GM23338 (cell line): ENCODE measurements around the gene FAM83F. TPM values are rescaled to one million over a fixed set of nuclear protein-coding genes. Genes with fewer than 3 reads are reported as not detected.

Experiments used
- ATAC-seq: fragments of 200-7000 bp; cut with Tn5 transposase; 3 replicates; pipeline ENCODE4 v1.9.1; 2020
- DNase-seq: peaks from one replicate; pipeline ENCODE4 v3.0.0-alpha.2; 2015; ENCODE audit warnings: low spot score
- H2AFZ ChIP-seq: fragments of 200-600 bp; sonication (generic); 2 replicates; pipeline ENCODE4 v1.8.0; 2016; ENCODE audit warnings: antibody characterized with exemption, mild to moderate bottlenecking, moderate library complexity
- H3F3A ChIP-seq: fragments of 200-600 bp; sonication (generic); replicated peaks from 2 replicates; pipeline ENCODE4 v1.8.0; 2017; ENCODE audit warnings: antibody characterized with exemption, mixed run types, low read depth
- H3K27ac ChIP-seq: fragments of 200-600 bp; sonication (generic); 2 replicates; pipeline ENCODE4 v1.6.1; 2016; ENCODE audit warnings: low read depth
- H3K27me3 ChIP-seq: fragments of 200-600 bp; sonication (generic); 2 replicates; pipeline ENCODE4 v1.8.0; 2016; ENCODE audit warnings: mild to moderate bottlenecking, mixed run types, moderate library complexity; ENCODE audit not compliant: insufficient read depth
- H3K36me3 ChIP-seq: fragments of 200-600 bp; sonication (generic); 2 replicates; pipeline ENCODE4 v1.8.0; 2016; ENCODE audit warnings: mild to moderate bottlenecking; ENCODE audit not compliant: insufficient read depth
- H3K4me1 ChIP-seq: fragments of 200-600 bp; sonication (generic); 2 replicates; pipeline ENCODE4 v1.8.0; 2016; ENCODE audit warnings: mild to moderate bottlenecking, moderate library complexity; ENCODE audit not compliant: insufficient read depth
- H3K4me2 ChIP-seq: fragments of 200-600 bp; sonication (generic); 2 replicates; pipeline ENCODE4 v1.7.1; 2017; ENCODE audit warnings: mixed run types
- H3K4me3 ChIP-seq: fragments of 200-600 bp; sonication (generic); 2 replicates; pipeline ENCODE4 v1.6.1; 2016; ENCODE audit warnings: mixed run types
- H3K79me2 ChIP-seq: fragments of 200-600 bp; sonication (generic); replicated peaks from 2 replicates; pipeline ENCODE4 v1.8.0; 2017; ENCODE audit warnings: mild to moderate bottlenecking; ENCODE audit not compliant: insufficient read depth
- H3K9me2 ChIP-seq: fragments of 200-600 bp; sonication (generic); 2 replicates; pipeline ENCODE4 v1.8.0; 2017; ENCODE audit not compliant: insufficient read depth
- H4K20me1 ChIP-seq: fragments of 200-600 bp; sonication (generic); replicated peaks from 2 replicates; pipeline ENCODE4 v1.8.0; 2017; ENCODE audit warnings: mild to moderate bottlenecking; ENCODE audit not compliant: insufficient read depth
- H3K27ac Mint-ChIP-seq: 2 replicates; pipeline ENCODE4 v1.8.0; 2020; ENCODE audit warnings: inconsistent platforms, mild to moderate bottlenecking, moderate library complexity, mixed read lengths
- H3K27me3 Mint-ChIP-seq: 3 replicates; pipeline ENCODE4 v1.8.0; 2022; ENCODE audit warnings: low read depth, mild to moderate bottlenecking, moderate library complexity, mixed read lengths, inconsistent platforms; ENCODE audit not compliant: insufficient read depth, poor library complexity
- H3K36me3 Mint-ChIP-seq: 3 replicates; pipeline ENCODE4 v1.8.0; 2021; ENCODE audit warnings: low read depth, mild to moderate bottlenecking, inconsistent platforms, moderate library complexity, mixed read lengths
- H3K4me1 Mint-ChIP-seq: 3 replicates; pipeline ENCODE4 v1.8.0; 2020; ENCODE audit warnings: mild to moderate bottlenecking, inconsistent platforms, mixed read lengths
- H3K4me3 Mint-ChIP-seq: 3 replicates; pipeline ENCODE4 v1.8.0; 2021; ENCODE audit warnings: moderate library complexity, mild to moderate bottlenecking, inconsistent platforms, mixed read lengths
- H3K9me3 Mint-ChIP-seq: 3 replicates; pipeline ENCODE4 v1.8.0; 2020; ENCODE audit warnings: moderate library complexity, mild to moderate bottlenecking, inconsistent platforms, mixed read lengths
- CREB1 ChIP-seq: fragments of 250-450 bp; sonication (Bioruptor Pico); IDR thresholded peaks from 2 replicates; pipeline ENCODE4 v1.5.0; 2020; ENCODE audit warnings: low read depth, mild to moderate bottlenecking, moderate library complexity
- EZH2 ChIP-seq: fragments of 200-600 bp; sonication (generic); IDR thresholded peaks from one replicate; pipeline ENCODE4 v1.8.0; 2017; ENCODE audit warnings: antibody characterized with exemption, mild to moderate bottlenecking, low read depth; ENCODE audit not compliant: unreplicated experiment
- EZH2phosphoT487 ChIP-seq: fragments of 200-600 bp; sonication (generic); IDR thresholded peaks from one replicate; pipeline ENCODE4 v1.8.1; 2018; ENCODE audit warnings: antibody characterized with exemption; ENCODE audit not compliant: unreplicated experiment
- JUNB ChIP-seq: IDR thresholded peaks from one replicate; pipeline ENCODE4 v1.6.1; 2016; ENCODE audit warnings: antibody characterized with exemption; ENCODE audit not compliant: unreplicated experiment
- NANOG ChIP-seq: IDR thresholded peaks from 2 replicates; pipeline ENCODE4 v1.6.1; 2016; ENCODE audit warnings: antibody characterized with exemption, borderline replicate concordance
- REST ChIP-seq: IDR thresholded peaks from one replicate; pipeline ENCODE4 v1.6.1; 2018; ENCODE audit warnings: antibody characterized with exemption; ENCODE audit not compliant: unreplicated experiment
- STAT1 ChIP-seq: IDR thresholded peaks from one replicate; pipeline ENCODE4 v1.6.1; 2016; ENCODE audit warnings: antibody characterized with exemption; ENCODE audit not compliant: unreplicated experiment
- ZNF114 ChIP-seq: fragments of 250-450 bp; sonication (Bioruptor Pico); IDR thresholded peaks from 2 replicates; pipeline ENCODE4 v1.5.0; 2020; ENCODE audit warnings: mild to moderate bottlenecking, moderate library complexity
- ZNF462 ChIP-seq: fragments of 250-450 bp; sonication (Bioruptor Pico); IDR thresholded peaks from 2 replicates; pipeline ENCODE4 v1.5.0; 2020; ENCODE audit warnings: mild to moderate bottlenecking, moderate library complexity
- polyA plus RNA-seq: library from polyadenylated mRNA; unstranded; fragments of >200 nt; fragmentation: Nextera tagmentation; extraction: Ambion mirVana; gene quantifications from 2 replicates; pipeline ENCODE4 v1.2.1, GENCODE V29; 2016
- total RNA-seq: library from RNA; depleted of rRNA; stranded (reverse); fragments of >200 nt; shearing (Covaris generic); gene quantifications from 2 replicates; pipeline ENCODE4 v1.2.3, GENCODE V29; 2014

Gene FAM83F
- total and polyA plus RNA-seq, 2 experiments from 2014 or later = 3.7 to 15.9 TPM

- Mint-ChIP-seq H3K4me3 (no peak overlapping the region), H3K4me1 (peaks cover 12% of the 10 kb centered on the region), H3K27me3 (peaks cover 4% of the 10 kb centered on the region), H3K9me3 (no peaks in the 10 kb centered on the region), H3K27ac (no peak overlapping the region), H3K36me3 (no peaks in the 10 kb centered on the region)
- 0 out of 2 replicates have a peak overlapping the region, but pooled peaks have one; percentile 14 for H2AFZ ChIP-seq
- H3K27me3 ChIP-seq = no peaks in the 10 kb centered on the region
- no peaks in the 10 kb centered on the region for H3K79me2 ChIP-seq
- no peaks in the 10 kb centered on the region for H4K20me1 ChIP-seq
- H3K9me2 ChIP-seq = no peaks in the 10 kb centered on the region
- H3K4me2 ChIP-seq = no peak overlapping the region
- TF ChIP-seq NANOG = no peak
- no peak for TF ChIP-seq CREB1 (CRISPR knock-in tag)
- no peak for TF ChIP-seq STAT1
- no peak for TF ChIP-seq ZNF114 (CRISPR knock-in tag)
- no peak for TF ChIP-seq REST
- TF ChIP-seq ZNF462 (CRISPR knock-in tag) = no peak
- no peak for TF ChIP-seq EZH2phosphoT487
- TF ChIP-seq JUNB = no peak
- TF ChIP-seq EZH2 = no peak
- ATAC-seq (no peak), DNase-seq (no peak)
- H3F3A ChIP-seq = 0 out of 2 replicates have a peak, but pooled peaks cover 5% of the 10 kb centered on the region
- no peak overlapping the region for H3K27ac ChIP-seq
- no peak overlapping the region for H3K4me3 ChIP-seq
- H3K36me3 ChIP-seq = no peaks in the 10 kb centered on the region
- peaks cover 4% of the 10 kb centered on the region; the same call in 1 of the 2 replicates for H3K4me1 ChIP-seq
These were observed 27.5 kb upstream of the FAM83F start for GRCh38 chr22:39967103-39967829.
